ENCODE data around the gene HTR1E.

The HTR1E gene

DNA sequence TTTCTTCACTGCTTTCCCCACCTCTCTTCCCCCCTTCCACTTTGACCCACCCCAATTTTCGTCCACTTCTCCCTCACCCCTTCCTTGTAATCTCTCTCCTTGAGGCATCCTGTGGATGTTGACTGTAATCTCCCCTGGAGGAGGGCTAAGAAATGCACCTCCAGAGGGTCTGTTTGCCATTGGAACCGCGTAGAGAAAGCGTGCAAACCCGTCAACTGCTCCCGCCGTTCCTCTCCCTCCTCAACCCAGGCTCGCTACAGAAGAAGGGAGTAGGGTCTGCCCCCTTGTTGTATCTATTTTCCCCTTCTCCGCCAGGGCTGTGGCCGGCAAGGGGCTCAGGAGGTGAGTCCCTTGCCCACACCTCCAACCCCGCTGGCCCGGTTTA, 502 bp upstream of the HTR1E start:
- ATAC-seq = no peak; the same call in 2 of the 3 replicates
- no peak for TF ChIP-seq TOX (CRISPR knock-in tag; IDR thresholded peaks at IDR 0.05; ENCODE audit: borderline replicate concordance)
- TF ChIP-seq RARB (CRISPR knock-in tag; IDR thresholded peaks at IDR 0.05) = no peak
- TF ChIP-seq GLIS3 (CRISPR knock-in tag; IDR thresholded peaks at IDR 0.05) = no peak
- no peak for TF ChIP-seq ZFP30 (CRISPR knock-in tag; IDR thresholded peaks at IDR 0.05)
- TF ChIP-seq TCF4 (CRISPR knock-in tag; IDR thresholded peaks at IDR 0.05; ENCODE audit: borderline replicate concordance) = no peak
- TF ChIP-seq PATZ1 (CRISPR knock-in tag; IDR thresholded peaks at IDR 0.05; ENCODE audit: borderline replicate concordance) = no peak
- TF ChIP-seq BACH2 (CRISPR knock-in tag; IDR thresholded peaks at IDR 0.05; ENCODE audit: borderline replicate concordance) = no peak
- TF ChIP-seq ISL1 (CRISPR knock-in tag; IDR thresholded peaks at IDR 0.05) = no peak
- no peak for TF ChIP-seq OSR1 (CRISPR knock-in tag; IDR thresholded peaks at IDR 0.05)
- TF ChIP-seq, protein P1, sequence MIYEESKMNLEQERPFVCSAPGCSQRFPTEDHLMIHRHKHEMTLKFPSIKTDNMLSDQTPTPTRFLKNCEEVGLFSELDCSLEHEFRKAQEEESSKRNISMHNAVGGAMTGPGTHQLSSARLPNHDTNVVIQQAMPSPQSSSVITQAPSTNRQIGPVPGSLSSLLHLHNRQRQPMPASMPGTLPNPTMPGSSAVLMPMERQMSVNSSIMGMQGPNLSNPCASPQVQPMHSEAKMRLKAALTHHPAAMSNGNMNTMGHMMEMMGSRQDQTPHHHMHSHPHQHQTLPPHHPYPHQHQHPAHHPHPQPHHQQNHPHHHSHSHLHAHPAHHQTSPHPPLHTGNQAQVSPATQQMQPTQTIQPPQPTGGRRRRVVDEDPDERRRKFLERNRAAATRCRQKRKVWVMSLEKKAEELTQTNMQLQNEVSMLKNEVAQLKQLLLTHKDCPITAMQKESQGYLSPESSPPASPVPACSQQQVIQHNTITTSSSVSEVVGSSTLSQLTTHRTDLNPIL (CRISPR knock-in tag; IDR thresholded peaks at IDR 0.05; ENCODE audit: low read depth) = no peak
- no peak for TF ChIP-seq ESRRG (CRISPR knock-in tag; IDR thresholded peaks at IDR 0.05)

- TF ChIP-seq, protein P1 (CRISPR knock-in tag; IDR thresholded peaks at IDR 0.05; ENCODE audit: low read depth) = no peak
- TF ChIP-seq ZNF70 (CRISPR knock-in tag; IDR thresholded peaks at IDR 0.05) (no peak), RARB (CRISPR knock-in tag; IDR thresholded peaks at IDR 0.05) (no peak), ZFP3 (CRISPR knock-in tag; IDR thresholded peaks at IDR 0.05) (no peak), OSR1 (CRISPR knock-in tag; IDR thresholded peaks at IDR 0.05) (no peak), ESRRG (CRISPR knock-in tag; IDR thresholded peaks at IDR 0.05) (no peak), ZNF565 (CRISPR knock-in tag; conservative IDR thresholded peaks at IDR 0.05; ENCODE audit: low read depth) (no peak), TOX (CRISPR knock-in tag; IDR thresholded peaks at IDR 0.05; ENCODE audit: borderline replicate concordance) (no peak), SNAI2 (CRISPR knock-in tag; IDR thresholded peaks at IDR 0.05) (no peak)
- no peak for ATAC-seq
Measured at GRCh38 chr6:86938814-86939213, 1.5 kb downstream of the HTR1E start.

GRCh38 chr6:86941461-86941860, 4.1 kb downstream of the HTR1E start:
- TF ChIP-seq ISL1 (CRISPR knock-in tag; IDR thresholded peaks at IDR 0.05) = no peak
- no peak for TF ChIP-seq ESRRG (CRISPR knock-in tag; IDR thresholded peaks at IDR 0.05)
- TF ChIP-seq TSHZ2 (CRISPR knock-in tag; IDR thresholded peaks at IDR 0.05) = no peak
- TF ChIP-seq BACH2 (CRISPR knock-in tag; IDR thresholded peaks at IDR 0.05; ENCODE audit: borderline replicate concordance) = no peak
- no peak for TF ChIP-seq PPARA (CRISPR knock-in tag; IDR thresholded peaks at IDR 0.05; ENCODE audit: borderline replicate concordance)
- TF ChIP-seq ZNF70 (CRISPR knock-in tag; IDR thresholded peaks at IDR 0.05) = no peak
- no peak for TF ChIP-seq PATZ1 (CRISPR knock-in tag; IDR thresholded peaks at IDR 0.05; ENCODE audit: borderline replicate concordance)
- no peak for TF ChIP-seq ZC3H10 (CRISPR knock-in tag; IDR thresholded peaks at IDR 0.05)
- TF ChIP-seq ZFP3 (CRISPR knock-in tag; IDR thresholded peaks at IDR 0.05) = no peak
- TF ChIP-seq POU6F1 (CRISPR knock-in tag; IDR thresholded peaks at IDR 0.05; ENCODE audit: borderline replicate concordance, low read depth) = no peak
- TF ChIP-seq ARNTL (CRISPR knock-in tag; IDR thresholded peaks at IDR 0.05; ENCODE audit: borderline replicate concordance, low read depth) = no peak
- TF ChIP-seq CSDC2 (CRISPR knock-in tag; IDR thresholded peaks at IDR 0.05) = no peak
- no peak for TF ChIP-seq TOX (CRISPR knock-in tag; IDR thresholded peaks at IDR 0.05; ENCODE audit: borderline replicate concordance)
- no peak for TF ChIP-seq CSRNP3 (CRISPR knock-in tag; IDR thresholded peaks at IDR 0.05)
- TF ChIP-seq, protein P1 (CRISPR knock-in tag; IDR thresholded peaks at IDR 0.05; ENCODE audit: low read depth) = no peak
- no peak for TF ChIP-seq ZNF8 (CRISPR knock-in tag; IDR thresholded peaks at IDR 0.05)
- no peak for ATAC-seq

All from SK-N-SH treated with all-trans-retinoic acid at 6 μM for 48 hours (cell line).